ENCODE measurements around the gene KCNN3.
"Not testable (repeated sequence)": the region's sequence is repeated elsewhere in the genome, so short reads cannot be mapped to it uniquely, and the experiment has no call there.

Gene KCNN3

GRCh38 chr1:154695985-154696384 lies 174.1 kb downstream of the KCNN3 start:
- no peak for DNase-seq

GRCh38 chr1:154694995-154695394 lies 175.1 kb downstream of the KCNN3 start:
- DNase-seq: no peak

GRCh38 chr1:154689083-154689482 lies 181.0 kb downstream of the KCNN3 start:
- DNase-seq: no peak

GRCh38 chr1:154686507-154686906 lies 183.6 kb downstream of the KCNN3 start:
- no peak for DNase-seq

GRCh38 chr1:154683820-154684219 lies 186.3 kb downstream of the KCNN3 start:
- no peak for DNase-seq

- no peak for DNase-seq
Observed at GRCh38 chr1:154682254-154682653, 187.8 kb downstream of the KCNN3 start.

- DNase-seq: not testable (repeated sequence)
Observed at GRCh38 chr1:154677844-154678243, 192.2 kb downstream of the KCNN3 start.

GRCh38 chr1:154676847-154677246 lies 193.2 kb downstream of the KCNN3 start:
- DNase-seq: not testable (repeated sequence)

GRCh38 chr1:154674456-154674855 lies 195.6 kb downstream of the KCNN3 start:
- DNase-seq: not testable (repeated sequence)

GRCh38 chr1:154672245-154672644 lies 197.8 kb downstream of the KCNN3 start:
- not testable (repeated sequence) for DNase-seq

- not testable (repeated sequence) for DNase-seq
Observed at GRCh38 chr1:154671412-154671811, 198.7 kb downstream of the KCNN3 start.

GRCh38 chr1:154670310-154671270 lies 199.5 kb downstream of the KCNN3 start:
- not testable (repeated sequence) for DNase-seq

GRCh38 chr1:154669464-154670282 lies 200.4 kb downstream of the KCNN3 start:
- peak; percentile 71 for DNase-seq

- no peak for DNase-seq
Observed at GRCh38 chr1:154666051-154666790, 203.9 kb downstream of the KCNN3 start.

- DNase-seq: no peak
Observed at GRCh38 chr1:154664331-154665002, 205.6 kb downstream of the KCNN3 start.

GRCh38 chr1:154663471-154664060 lies 206.5 kb downstream of the KCNN3 start:
- DNase-seq: no peak

- no peak for DNase-seq
Observed at GRCh38 chr1:154661110-154661509, 209.0 kb downstream of the KCNN3 start.

- no peak for DNase-seq
Observed at GRCh38 chr1:154659823-154660592, 210.1 kb downstream of the KCNN3 start.

- DNase-seq: no peak
Observed at GRCh38 chr1:154657556-154657955, 212.5 kb downstream of the KCNN3 start.

- DNase-seq: no peak
Observed at GRCh38 chr1:154652893-154653292, 217.2 kb downstream of the KCNN3 start.
